Lung (tissue), 12 donors: ENCODE measurements around the gene GRIA1. TPM values are rescaled to one million over a fixed set of nuclear protein-coding genes. Genes with fewer than 3 reads are reported as not detected.

Experiments
- ATAC-seq: fragments of 200-7000 bp; cut with Tn5 transposase; one replicate; pipeline ENCODE4 v1.9.1; 2020; ENCODE audit warnings: moderate number of reproducible peaks; ENCODE audit not compliant: insufficient read depth, low FRiP score
- DNase-seq, 3 donors: peaks; one replicate each; pipeline ENCODE4 v3.0.0-alpha.2; 2013 to 2017
- H3K27ac ChIP-seq, 2 donors: one replicate each; pipeline ENCODE4 v1.5.1; 2013; ENCODE audit warnings: mild to moderate bottlenecking in 2 of 2, moderate library complexity in 2 of 2, control low read depth in 1 of 2, inconsistent platforms in 1 of 2, low read depth in 1 of 2, low read length in 1 of 2
- H3K27me3 ChIP-seq, 3 donors: one replicate each; pipeline ENCODE4 v1.5.1; 2013; ENCODE audit warnings: low read length in 2 of 3; ENCODE audit not compliant: control insufficient read depth in 3 of 3, insufficient read depth in 3 of 3
- H3K36me3 ChIP-seq, 4 donors: one replicate each; pipeline ENCODE4 v1.5.1; 2013; ENCODE audit warnings: low read length in 4 of 4, mild to moderate bottlenecking in 1 of 4, moderate library complexity in 1 of 4; ENCODE audit not compliant: control insufficient read depth in 4 of 4, insufficient read depth in 4 of 4
- H3K4me1 ChIP-seq, 5 donors: one replicate each; pipeline ENCODE4 v1.5.1; 2013; ENCODE audit warnings: low read length in 5 of 5, mild to moderate bottlenecking in 2 of 5, moderate library complexity in 1 of 5; ENCODE audit not compliant: control insufficient read depth in 5 of 5, insufficient read depth in 5 of 5
- H3K4me3 ChIP-seq: one replicate; pipeline ENCODE4 v1.5.1; 2013; ENCODE audit warnings: mild to moderate bottlenecking, control low read depth, moderate library complexity
- H3K9ac ChIP-seq, 2 donors: one replicate each; pipeline ENCODE4 v1.5.1; 2013; ENCODE audit warnings: low read length in 2 of 2, control low read depth in 1 of 2; ENCODE audit not compliant: insufficient read depth in 1 of 2
- H3K9me3 ChIP-seq, 4 donors: one replicate each; pipeline ENCODE4 v1.5.1; 2013; ENCODE audit warnings: low read length in 3 of 4, mild to moderate bottlenecking in 1 of 4, moderate library complexity in 1 of 4; ENCODE audit not compliant: control insufficient read depth in 4 of 4, insufficient read depth in 3 of 4
- WGBS, 2 donors: extraction: QIAGEN DNeasy Blood & Tissue Kit; methylation state at CpG; one replicate each; pipeline ENCODE4 v1.1.7; 2013; 5-methylcytosine and 5-hydroxymethylcytosine counted together
- polyA plus RNA-seq, 2 donors: library from polyadenylated mRNA; stranded (reverse); fragments of 200-250 nt; gene quantifications; one replicate each; pipeline ENCODE4 v1.2.1, GENCODE V29; 2013
- total RNA-seq, 2 donors: library from RNA; depleted of rRNA in 1 of 2; stranded (reverse); fragments of >200 nt in 1 of 2; gene quantifications; one replicate each; pipeline ENCODE4 v1.2.1, GENCODE V29; 2014 to 2021
- TF ChIP-seq, protein P1 (sequence below): IDR thresholded peaks from 2 replicates; pipeline ENCODE4 v1.5.1; 2012; ENCODE audit warnings: mild to moderate bottlenecking; ENCODE audit errors: control extremely low read depth, extremely low read depth
- donor health status: control.
- donor health status: control.
- donor health status: Bipolar disorder and iron deficiency.
- donor health status: healthy.
- donor health status: DM: yes; HTN: yes; CAD: no.

GRIA1 gene
- total and polyA plus RNA-seq, 4 donors: 1.1 to 12.5 (median 2.0) TPM

DNA sequence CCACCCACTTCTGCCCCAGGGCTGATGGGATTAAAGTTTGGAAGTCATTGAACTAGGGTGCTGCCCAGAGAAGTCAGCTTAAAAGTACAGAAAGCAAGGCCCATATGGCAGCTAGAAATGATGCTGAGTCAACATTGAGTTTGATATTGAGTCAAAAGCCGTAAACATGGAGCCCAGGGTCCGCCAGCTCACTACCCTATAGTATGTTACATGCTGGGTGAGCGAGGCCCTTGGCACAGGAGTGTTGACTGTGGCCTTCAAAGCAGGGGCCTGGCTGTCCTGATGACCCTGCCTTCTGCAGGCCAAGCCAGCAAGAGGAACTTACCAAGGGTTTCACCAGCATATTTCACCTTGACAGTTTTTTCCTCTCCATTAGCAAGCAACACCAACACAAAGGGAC, 222.5 kb downstream of the GRIA1 start:
- Histone ChIP-seq H3K9me3 (peaks cover 0 to 2% (median 0%) of the 10 kb centered on the region in 4 donors), H3K4me1 (no peaks in the 10 kb centered on the region), H3K27ac (no peak overlapping the region), H3K27me3 (no peaks in the 10 kb centered on the region), H3K4me3 (no peak overlapping the region), H3K36me3 (no peaks in the 10 kb centered on the region), H3K9ac (no peak overlapping the region)
- TF ChIP-seq, protein P1, sequence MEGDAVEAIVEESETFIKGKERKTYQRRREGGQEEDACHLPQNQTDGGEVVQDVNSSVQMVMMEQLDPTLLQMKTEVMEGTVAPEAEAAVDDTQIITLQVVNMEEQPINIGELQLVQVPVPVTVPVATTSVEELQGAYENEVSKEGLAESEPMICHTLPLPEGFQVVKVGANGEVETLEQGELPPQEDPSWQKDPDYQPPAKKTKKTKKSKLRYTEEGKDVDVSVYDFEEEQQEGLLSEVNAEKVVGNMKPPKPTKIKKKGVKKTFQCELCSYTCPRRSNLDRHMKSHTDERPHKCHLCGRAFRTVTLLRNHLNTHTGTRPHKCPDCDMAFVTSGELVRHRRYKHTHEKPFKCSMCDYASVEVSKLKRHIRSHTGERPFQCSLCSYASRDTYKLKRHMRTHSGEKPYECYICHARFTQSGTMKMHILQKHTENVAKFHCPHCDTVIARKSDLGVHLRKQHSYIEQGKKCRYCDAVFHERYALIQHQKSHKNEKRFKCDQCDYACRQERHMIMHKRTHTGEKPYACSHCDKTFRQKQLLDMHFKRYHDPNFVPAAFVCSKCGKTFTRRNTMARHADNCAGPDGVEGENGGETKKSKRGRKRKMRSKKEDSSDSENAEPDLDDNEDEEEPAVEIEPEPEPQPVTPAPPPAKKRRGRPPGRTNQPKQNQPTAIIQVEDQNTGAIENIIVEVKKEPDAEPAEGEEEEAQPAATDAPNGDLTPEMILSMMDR: no peak
- ATAC-seq (no peak), DNase-seq (no peak)
- WGBS, 2 donors: 93 to 94% methylated on average over 3 of the region's 3 CpGs

DNA sequence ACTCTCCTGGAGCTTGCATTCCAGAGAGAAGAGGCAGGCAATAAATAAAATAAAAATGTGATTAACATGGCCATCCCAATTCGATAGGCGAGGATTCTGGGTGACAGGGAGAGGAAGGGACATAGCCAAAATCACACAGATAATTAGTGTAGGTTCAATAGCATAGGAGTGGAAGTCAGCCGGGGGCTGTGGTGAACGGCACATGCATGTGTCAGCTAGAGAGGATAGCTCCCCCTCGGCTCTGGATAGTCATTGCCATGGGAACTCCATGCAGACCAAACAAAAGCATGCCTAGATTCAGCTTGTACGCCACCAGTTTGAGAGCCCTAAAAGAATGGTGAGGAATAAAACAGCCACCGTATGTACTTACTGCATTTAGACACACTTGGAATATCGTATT, 223.5 kb downstream of the GRIA1 start:
- no peak for ATAC-seq
- H3K9ac ChIP-seq: no peak overlapping the region
- no peak overlapping the region for H3K4me3 ChIP-seq
- TF ChIP-seq, protein P1: no peak
- no peak overlapping the region for H3K27ac ChIP-seq
- peaks cover 0 to 2% (median 0%) of the 10 kb centered on the region in 4 donors for H3K9me3 ChIP-seq
- no peaks in the 10 kb centered on the region for H3K27me3 ChIP-seq
- H3K4me1 ChIP-seq: no peaks in the 10 kb centered on the region
- DNase-seq: no peak
- WGBS, 2 donors: 81 to 89% methylated on average over 8 of the region's 8 CpGs
- no peaks in the 10 kb centered on the region for H3K36me3 ChIP-seq

DNA sequence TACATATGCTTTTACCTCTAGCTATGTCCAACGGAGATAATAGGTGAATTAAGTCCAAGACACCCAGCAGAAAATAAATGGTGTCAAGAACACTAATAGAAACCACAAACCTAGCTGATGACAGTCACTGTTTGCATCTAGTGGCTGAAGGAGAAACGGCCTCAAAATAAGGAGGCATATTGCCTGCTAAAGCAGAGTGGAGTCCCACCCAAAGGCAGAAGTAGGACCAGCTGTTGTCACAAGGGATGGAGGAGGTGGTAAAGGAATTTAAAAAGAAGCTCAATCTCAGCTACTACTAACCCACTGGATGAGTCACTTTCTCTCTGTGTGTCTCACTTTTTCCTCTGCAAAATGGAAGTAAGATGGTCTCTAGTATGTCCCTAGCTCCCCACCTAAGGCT, 224.3 kb downstream of the GRIA1 start:
- no peak for DNase-seq
- H3K27me3 ChIP-seq: no peaks in the 10 kb centered on the region
- H3K9me3 ChIP-seq: peaks cover 0 to 2% (median 0%) of the 10 kb centered on the region in 4 donors
- 80 to 83% methylated on average over 2 of the region's 2 CpGs for WGBS, 2 donors
- no peak for ATAC-seq
- no peak overlapping the region for H3K4me3 ChIP-seq
- TF ChIP-seq, protein P1: no peak
- no peaks in the 10 kb centered on the region for H3K4me1 ChIP-seq
- no peaks in the 10 kb centered on the region for H3K36me3 ChIP-seq
- no peak overlapping the region for H3K27ac ChIP-seq
- H3K9ac ChIP-seq: no peak overlapping the region

DNA sequence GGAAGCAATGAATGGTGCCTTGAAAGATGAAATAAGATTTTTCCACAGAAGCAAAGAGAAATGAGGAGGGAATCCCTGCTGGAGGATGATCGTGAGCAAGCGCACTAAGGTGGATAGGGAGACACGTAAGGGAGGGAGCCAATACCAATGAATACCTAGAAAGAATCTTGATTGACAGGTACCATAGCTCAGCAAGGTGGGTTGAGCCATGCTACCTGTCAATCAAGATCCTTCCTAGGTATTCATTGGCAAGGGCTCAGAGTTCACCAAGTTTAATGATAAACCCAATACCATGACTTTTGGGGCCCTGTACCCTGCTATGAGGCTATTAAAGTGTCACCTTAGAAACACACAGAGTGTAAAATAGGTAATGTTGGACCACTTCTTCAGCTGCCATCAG, 226.8 kb downstream of the GRIA1 start:
- ATAC-seq: no peak
- peaks cover 0 to 2% (median 0%) of the 10 kb centered on the region in 4 donors for H3K9me3 ChIP-seq
- no peak overlapping the region for H3K9ac ChIP-seq
- H3K27ac ChIP-seq: no peak overlapping the region
- TF ChIP-seq, protein P1: no peak
- no peaks in the 10 kb centered on the region for H3K36me3 ChIP-seq
- H3K27me3 ChIP-seq: no peaks in the 10 kb centered on the region
- no peaks in the 10 kb centered on the region for H3K4me1 ChIP-seq
- no peak overlapping the region for H3K4me3 ChIP-seq
- DNase-seq: no peak
- WGBS, 2 donors: 96 to 98% methylated on average over 3 of the region's 3 CpGs
